NCI-H510A treated with DMSO at 0.1 percent for 48 hours (cell line): ENCODE data around the gene PEPD.

Experiments
- DNase-seq: peaks from one replicate; lab custom pipeline; 2025; lab: John Stamatoyannopoulos, UW

Gene PEPD

GRCh38 chr19:33546656-33547055 lies 25.1 kb upstream of the PEPD start:
- no peak for DNase-seq

DNA sequence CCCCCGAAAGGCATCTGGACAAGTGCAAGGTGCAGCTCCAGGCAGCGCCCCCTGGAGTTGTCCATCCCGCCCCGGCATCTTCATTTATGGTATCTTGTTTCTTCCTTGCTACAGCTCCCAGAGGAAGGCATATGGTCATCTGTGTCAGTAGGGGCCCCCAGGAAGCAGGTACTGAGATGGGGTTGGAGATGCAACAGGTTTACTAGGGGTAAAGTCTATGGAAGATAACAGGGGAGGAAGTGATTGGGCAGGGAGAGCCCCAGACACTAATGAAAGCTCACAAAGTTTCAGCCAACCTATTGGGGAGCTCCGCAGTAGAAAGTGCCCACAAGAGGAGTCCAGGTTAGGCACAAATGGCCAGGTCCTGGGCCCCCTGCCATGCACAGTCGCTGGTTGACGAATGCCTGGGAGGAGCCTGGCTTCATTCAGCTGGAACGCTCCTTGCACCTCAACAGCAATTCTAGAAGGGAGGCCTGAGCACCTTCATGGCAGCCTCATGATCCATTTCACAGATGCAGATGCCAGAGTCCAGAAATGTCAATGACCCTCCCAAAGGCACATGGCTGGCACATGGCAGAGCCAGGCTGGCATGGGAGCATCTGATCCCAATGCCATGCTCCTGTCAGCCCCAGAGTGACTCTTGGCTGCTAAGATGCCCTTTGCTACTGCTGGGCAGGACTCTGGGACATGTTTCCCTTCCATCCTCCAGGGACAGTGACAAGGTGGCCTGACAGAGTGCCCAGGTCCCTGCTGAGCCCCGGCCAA lies 23.8 kb upstream of the PEPD start:
- no peak for DNase-seq

- DNase-seq: no peak
Measured at GRCh38 chr19:33535226-33535625, 13.6 kb upstream of the PEPD start.

DNA sequence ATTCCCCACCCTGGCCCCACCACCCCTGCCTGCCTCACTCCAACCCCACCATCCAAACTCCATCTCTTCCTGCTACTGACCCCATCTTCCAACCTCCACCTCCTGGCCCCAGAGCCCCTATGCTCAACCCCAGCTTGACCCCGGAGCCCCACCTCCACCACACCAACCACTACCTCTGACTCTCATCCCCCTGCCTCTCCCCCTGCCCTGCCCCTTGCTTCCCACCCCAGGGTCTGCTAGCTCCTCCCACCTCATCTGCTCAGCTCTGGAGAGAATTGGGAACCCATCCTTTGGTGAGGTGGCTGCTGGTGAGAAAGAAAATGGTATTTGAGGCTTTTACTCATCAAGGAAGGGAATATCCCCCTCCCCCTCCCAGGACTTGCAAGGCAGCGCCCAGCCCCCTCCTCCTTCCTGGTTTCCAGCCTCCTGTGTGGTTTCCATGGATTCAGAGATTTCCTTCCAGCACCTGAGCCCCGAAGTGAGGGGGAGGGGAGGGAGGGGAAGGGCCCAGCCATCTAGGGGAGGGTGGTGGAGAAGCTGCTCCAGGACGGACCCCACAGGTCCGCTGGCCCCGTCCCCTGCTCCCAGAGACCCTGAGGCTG lies 11.4 kb upstream of the PEPD start:
- no peak for DNase-seq

DNA sequence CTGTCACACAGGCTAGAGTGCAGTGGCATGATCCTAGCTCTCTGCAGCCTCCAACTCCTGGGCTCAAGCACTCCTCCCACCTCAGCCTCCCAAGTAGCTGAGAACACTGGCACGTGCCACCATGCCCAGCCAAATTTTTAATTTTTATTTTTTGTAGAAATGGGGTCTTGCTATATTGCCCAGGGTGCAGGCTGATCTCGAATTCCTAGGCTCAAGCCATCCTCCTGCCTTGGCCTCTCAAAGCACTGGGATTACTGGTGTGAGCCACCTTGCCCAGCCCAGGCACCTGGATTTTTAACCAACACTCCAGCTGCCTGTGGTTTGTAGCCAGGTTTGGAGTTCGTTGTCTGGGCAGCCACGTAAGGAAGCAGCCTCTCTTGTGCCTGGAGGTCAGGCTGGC lies 9.3 kb upstream of the PEPD start:
- no peak for DNase-seq

DNA sequence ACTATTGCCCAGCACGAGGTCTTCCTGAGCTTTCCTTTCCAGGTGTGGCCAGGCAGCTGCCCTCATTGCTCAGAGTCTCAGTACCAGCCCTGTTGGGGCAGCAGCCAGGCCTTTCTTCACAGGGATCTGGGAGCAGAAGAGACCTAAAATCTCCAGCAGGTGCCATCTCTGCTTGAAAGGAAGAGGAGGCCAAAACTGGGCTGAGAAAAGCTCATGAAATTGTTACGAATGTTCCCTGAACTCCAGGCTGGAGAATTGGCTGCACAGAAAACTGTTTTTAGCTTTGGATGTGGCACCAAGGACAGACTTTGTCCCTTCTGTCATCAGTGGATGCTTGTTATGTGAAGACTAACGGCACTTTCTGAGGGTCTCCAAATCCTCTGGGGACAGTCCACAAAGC lies 8.7 kb upstream of the PEPD start:
- DNase-seq: no peak

DNA sequence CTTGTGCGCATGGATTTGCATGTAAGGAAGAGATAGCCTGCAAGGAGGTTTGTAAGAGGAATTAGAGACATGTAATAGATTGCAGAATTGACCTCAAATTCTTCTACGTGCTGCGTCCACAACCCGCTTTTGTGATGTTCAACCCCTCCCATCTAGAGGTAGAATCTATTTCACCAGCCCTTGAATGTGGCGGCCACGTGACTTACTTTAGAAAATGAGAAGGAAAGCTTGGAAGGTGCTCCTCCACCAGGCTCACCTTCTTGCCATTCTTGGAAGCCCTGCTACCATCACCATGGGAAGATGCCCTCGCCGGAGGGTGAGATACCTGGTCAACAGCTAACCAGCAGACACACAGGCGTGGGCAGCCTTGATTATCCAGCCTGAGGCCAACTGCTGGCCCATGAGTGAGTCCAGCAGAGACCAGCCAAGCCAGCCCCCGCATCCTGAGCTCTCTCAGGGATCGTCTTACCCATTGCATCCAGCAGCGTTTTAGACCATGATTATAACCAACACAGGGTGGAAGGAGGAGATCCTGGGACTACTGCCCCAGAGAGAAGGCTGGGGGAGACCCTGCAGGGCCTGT lies 7.6 kb upstream of the PEPD start:
- no peak for DNase-seq

- DNase-seq: no peak
Measured at GRCh38 chr19:33528404-33528803, 6.8 kb upstream of the PEPD start.

DNA sequence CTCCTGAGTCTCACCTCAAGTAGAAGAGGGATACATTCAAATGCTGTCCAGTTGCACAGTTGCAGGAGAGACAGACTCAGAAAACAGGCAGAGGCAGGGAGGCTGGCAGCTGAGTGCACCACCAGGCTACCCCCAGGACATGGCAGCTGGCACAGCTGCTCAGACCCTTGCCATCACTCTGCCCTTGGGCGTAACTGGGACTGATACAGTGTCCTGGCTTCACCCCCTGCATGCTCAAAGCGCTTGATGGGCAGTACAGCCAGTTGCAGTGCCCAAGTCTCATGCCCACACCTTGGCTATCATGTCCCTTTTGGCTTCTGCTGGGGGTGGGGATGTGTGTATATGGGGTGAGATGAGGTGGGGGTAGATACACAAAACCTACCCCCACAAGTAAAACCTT lies 5.5 kb upstream of the PEPD start:
- DNase-seq: no peak

DNA sequence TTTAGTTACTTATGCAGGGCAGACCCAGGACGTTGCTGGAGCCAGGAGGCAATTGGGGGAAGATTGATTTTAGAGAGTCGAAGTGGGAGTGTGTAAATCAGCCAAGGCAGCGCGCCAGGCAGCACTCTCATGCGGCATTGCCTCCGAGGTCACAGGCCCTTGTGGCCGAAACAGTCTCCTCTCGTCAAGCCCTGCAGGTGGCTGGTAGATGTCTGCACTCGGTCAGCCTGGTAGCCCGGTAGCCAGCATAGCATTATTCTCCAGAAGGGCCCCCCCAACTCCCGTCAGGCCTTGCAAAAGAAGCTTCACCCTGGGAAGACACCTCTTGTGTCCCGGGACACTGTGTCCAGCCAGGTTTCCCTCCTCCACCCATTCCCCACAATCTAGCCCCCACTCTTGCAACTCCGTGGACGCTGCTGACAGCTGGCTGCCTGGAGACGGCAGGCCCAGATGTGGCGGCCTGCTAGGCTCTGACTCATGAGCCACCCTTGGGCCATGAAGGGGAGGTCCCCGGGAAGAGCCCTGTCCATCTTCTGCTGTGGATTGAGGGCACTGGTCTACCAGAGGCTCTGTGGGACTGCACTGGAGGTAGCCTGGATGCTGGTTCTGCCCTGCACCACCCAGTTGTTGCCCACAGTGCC lies 2.6 kb upstream of the PEPD start:
- DNase-seq: no peak

DNA sequence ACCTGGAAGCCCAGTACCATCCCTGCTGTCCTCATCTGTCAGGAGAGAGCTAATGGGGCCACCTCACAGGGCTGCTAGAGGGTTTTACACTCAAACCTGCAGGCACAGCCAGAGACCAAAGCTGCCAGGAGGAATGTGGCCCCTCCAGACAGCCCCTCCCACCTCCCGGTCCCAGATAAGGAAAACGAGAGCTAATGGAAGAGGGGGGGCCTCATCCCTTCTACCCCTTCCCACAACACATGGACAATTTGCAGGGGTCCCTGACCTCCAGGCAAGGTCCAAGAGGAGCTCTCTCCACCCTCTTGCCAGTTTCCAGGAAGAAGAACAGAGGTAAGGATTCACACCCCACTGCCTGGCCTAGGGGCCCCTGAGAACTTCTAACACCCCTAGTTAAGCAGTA lies 1.6 kb upstream of the PEPD start:
- no peak for DNase-seq

GRCh38 chr19:33522371-33522662 lies 726 bp upstream of the PEPD start:
- no peak for DNase-seq

GRCh38 chr19:33520844-33521479 lies 629 bp downstream of the PEPD start:
- peak; percentile 6 for DNase-seq

DNA sequence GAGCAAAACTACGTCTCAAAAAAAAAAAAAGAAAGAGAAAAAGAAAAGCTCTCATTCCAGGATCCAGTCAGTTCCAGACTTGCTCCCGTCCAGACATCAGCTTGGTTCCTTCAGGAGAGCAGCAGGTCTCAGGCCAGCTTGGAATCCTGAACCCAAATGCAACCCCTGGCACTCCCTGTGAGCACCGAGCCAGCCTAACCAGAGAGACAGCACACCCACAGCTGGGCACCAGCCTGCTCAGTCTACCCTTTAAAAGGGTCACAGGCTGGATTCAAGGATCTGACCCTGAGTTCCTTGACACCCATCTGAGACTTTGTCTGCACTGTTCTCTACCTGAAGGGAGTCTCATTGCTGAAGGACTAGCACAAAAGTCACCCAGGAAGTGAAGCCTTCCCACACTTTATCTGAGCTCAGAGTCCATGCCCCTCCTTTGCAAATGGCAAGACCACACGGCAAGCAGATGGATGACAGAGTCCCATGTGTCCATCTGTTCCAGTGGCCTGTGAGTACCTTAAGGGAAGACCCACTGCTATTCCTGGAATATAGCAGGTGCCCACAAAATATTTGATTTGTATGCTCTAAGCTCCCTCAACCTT lies 1.4 kb downstream of the PEPD start:
- no peak for DNase-seq

GRCh38 chr19:33519416-33519815 lies 2.2 kb downstream of the PEPD start:
- no peak for DNase-seq

GRCh38 chr19:33518541-33518940 lies 3.0 kb downstream of the PEPD start:
- no peak for DNase-seq

DNA sequence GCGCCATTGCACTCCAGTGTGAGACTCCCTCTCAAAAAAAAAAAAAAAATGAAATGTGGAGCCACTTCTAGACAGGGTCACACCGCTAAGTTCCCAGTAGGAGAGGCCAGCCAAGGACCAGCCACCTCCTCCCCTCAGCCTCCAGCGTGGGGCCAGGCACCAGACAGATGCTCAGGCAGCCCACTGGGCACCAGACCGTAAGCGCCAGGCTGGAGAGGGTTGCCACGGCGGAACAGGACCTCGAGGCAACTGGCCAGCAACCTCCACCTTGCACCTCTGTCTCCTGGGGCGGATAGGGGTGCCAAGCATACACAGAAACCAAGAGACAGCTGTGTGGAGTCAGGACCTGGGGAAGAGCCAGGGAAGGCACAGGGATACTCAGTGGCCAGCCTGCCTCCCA lies 3.7 kb downstream of the PEPD start:
- DNase-seq: no peak

GRCh38 chr19:33515921-33516320 lies 5.7 kb downstream of the PEPD start:
- DNase-seq: no peak

- DNase-seq: no peak
Measured at GRCh38 chr19:33514885-33515551, 6.6 kb downstream of the PEPD start.

DNA sequence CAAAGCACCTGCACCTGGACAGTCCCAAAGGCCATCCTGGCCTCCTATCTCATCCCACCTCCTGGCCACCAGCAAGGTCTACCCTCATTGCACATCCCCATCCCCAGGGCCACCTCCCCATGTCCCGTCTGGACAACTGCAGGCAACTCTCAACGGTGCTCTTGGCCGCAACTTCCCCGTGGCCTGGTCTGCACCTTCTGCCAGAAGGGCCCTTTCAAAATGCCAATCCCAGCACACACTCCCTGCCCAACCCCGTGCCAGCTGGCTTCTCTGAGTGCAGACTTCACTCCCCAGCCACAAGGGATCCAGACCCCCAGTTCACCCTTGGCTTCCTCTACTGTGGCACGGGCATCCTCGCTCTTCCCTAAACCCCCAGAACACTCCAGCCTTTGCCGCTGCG lies 8.2 kb downstream of the PEPD start:
- DNase-seq: no peak

DNA sequence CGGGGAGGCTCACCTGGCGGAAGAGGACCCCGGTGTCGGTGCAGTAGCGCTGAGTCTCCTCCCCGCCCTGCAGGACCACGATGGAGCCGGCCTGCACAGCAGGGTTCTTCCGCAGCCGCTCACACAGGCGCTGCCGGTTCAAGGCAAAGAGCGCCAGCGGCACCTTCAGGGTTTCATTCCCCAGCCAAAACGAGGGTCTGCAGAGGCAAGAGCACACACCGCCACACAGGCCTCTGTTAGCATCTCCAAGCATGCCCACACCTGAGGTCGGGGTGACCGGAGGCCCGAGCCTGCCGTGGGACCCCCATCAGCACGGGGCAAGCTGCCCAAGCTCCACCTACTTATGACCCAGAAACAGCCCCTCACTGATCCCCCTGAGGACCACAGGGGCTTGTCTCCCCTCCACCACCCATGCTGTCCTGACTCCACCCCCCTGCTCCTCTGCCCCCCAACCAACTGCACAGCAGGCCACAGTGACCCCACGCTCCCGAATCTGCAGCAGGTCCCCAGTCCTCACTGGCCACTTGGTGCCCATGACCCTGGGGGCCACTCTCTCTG lies 8.9 kb downstream of the PEPD start:
- no peak for DNase-seq

DNA sequence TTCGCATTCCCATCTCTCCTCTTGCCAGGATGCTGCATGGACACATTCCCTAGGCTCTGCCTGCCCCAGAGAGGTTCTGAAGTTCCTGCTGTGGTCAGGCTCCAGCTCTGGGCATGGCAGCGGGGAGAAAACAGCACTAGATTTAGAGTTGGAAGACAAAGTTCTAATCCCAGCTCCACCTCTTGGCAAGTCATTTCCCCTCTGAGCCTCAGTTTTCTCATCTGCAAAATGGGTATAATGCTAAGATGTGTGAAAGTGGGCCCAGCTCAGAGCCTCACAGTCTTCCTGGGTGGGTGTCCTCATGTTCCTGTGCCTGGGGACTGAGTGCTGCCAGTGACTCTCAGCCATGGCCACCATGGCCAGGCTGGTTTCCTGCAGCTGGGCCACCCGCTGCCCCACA lies 9.6 kb downstream of the PEPD start:
- no peak for DNase-seq
